NCI-H774 (cell line): Measurements from ENCODE around the gene PDGFC.
A peak's percentile ranks its signal among the peaks of the same experiment; 100 is the strongest.
"Not testable (repeated sequence)": the region's sequence is repeated elsewhere in the genome, so short reads cannot be mapped to it uniquely, and the experiment has no call there.

Experiments
- DNase-seq: peaks from one replicate; lab custom pipeline; 2025; lab: John Stamatoyannopoulos, UW

Gene PDGFC

DNA sequence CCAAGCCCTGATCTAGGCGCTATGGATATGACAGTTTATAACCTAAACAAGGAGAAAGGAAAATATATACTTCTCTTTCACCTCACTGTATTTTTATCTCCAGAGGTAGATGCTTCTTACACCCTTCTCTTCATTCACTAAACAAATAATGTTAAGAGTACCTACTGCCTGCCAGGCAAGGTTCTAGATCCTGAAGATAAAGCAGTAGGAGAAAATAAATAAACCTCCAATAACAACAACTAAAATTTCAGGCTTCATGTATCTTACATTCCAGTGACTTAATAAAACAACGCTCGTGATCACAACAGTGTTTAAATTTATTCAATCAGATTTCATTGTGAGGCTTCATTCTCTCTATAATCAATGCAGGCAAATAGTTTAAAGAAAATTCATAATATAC is 20.7 kb downstream of the PDGFC start:
- no peak for DNase-seq

DNA sequence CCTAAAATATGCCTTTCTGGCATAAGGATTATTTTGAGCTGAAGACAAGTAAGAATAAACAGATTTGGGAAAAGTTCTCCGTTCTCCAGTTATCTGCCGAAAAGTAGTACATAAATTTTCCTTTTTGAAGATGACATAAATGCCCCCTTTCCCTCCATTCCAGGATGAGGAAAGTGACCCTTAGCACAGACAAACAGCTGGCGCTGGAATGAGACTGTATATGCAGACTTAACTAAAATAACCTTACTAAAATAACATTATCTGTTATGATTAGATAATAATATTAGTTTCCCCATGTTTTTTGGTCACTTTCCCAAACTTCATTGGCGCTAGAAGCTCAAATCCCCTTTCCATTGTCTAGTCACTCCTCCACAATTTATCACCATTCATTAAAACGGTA is 21.5 kb downstream of the PDGFC start:
- no peak for DNase-seq

DNA sequence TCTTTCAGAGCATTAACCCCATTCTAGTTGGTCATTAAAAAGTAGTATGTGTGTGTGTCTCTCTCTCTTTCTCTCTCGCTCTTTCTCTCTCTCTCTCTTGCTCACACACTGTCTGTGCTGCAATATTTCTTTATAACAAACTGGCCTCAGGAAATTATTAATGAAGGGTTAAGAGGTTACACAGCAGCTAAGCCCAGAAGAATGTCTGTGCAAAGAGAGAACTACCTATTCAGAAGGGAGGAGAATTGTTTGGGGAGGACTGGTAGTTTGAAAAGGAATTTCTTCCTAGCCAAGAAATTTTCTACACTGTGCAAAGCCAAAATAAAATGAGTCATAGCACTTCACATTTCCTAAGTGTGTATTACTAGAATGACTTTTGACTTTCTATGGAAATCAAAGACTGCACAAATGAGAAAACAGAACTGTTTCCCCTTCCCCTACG is 22.2 kb downstream of the PDGFC start:
- DNase-seq = no peak

DNA sequence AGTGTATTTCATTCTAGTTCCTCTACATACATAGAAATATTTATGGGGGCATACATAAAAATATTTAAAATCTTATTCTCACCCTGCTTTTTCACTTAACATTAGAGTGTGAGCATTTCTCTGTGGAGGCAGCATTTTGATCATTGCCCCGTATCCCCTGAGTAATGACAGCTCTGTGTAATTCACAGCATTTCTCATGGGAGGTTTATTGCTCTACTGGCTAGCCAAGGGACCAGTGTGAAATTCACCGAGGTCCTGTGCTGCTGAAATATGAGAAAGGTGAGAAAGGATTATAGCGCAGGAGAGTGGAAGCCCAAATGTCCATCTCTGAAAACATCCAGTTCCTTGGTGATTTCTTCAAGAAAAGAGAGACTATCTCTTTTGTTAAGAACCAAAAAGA is 22.9 kb downstream of the PDGFC start:
- no peak for DNase-seq

DNA sequence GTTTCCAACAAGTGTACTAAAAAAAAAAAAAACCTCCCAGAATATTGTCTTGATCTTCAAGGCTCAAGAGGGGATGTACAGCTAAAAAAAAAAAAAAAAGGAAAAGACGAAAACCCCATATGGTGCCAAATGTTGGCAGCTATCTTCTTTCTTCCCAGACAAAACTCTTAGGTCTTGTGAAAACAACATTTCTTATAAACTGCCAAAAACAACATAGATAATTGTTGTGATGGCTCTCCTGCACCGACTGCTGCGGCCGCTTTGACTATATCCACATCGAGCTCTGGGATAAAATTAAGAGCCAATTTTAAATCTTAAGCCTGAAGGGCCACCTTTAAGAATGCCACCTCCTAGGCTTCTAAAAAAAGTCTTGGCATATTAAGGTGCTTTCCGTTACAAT is 23.5 kb downstream of the PDGFC start:
- DNase-seq = no peak

DNA sequence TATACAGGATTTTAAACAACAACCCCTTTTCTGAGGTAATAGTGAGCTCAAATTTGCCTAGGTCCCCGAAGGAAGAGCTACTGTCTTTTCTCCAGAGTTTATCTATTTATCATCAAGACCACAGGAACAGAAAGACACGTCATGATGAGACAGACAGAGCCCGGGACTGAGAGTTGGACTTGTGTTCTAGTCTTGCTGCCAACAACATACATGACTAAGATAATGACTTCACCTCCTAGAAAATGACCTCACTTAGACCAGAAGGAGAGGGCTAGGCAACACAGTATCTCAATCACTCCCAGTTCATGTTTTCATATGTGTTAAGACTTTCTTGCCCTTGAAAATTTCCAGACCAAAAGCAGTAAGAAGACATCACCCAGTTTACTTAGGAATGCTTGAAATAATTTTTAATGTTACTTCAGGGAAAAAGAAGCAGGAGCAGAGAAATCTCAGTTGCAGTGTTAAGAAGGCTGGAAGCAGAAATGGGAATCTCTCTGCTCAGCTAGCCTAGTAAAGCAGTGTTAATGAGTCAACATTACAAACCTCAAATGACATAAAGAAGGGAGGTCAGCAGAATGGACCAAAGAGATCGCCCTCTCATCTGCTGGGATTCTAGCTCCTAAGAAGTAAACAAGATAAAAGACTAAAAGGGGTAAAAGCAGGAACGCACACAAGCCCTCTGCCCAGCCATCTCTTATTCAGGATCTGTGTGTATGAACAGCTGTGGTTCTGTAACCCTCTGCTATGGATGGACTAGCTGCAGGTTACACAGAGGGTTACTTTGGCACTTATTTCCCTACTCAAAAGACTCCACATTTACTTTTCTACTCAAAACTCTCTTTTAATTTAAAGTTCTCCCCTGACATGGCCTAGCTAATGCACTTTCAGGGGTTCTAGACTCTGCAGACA is 24.8 kb downstream of the PDGFC start:
- no peak for DNase-seq

DNA sequence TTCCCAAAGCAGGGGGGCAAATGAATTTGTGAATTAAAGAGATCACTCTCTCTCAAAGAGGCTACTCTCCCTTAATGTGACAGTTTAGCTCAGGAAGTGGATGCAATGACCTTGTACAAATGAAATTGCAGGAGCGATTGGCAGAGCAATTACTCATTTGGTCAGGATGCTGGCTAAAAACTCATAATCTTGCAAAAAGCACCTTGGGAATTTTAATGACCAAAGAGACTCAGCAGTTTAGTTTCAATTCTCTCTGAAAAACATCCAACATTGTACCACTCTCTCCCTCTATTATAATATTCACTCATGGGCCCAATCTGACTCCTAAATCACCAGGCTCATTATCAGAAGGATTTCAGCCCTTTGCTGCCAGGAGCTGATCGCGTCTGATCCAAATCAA is 26.1 kb downstream of the PDGFC start:
- DNase-seq = no peak

DNA sequence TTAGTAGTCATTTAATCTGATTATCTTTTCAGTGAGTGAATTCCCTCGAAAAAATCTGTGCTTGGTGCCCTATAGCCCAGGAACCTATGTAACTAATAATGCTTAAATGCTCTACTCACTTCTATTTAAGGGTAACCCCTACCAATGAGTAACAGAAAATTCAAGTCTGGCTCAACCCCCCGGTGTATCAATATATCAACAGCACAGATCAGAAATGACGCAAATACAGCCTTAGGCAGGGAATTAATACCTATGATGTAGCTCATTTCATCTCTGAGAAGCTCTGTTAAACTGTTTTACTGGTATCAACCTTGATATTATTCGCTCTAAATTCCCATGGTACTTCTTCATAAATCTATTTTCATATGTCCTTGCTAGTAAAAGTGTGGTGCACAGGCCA is 28.6 kb downstream of the PDGFC start:
- no peak for DNase-seq

DNA sequence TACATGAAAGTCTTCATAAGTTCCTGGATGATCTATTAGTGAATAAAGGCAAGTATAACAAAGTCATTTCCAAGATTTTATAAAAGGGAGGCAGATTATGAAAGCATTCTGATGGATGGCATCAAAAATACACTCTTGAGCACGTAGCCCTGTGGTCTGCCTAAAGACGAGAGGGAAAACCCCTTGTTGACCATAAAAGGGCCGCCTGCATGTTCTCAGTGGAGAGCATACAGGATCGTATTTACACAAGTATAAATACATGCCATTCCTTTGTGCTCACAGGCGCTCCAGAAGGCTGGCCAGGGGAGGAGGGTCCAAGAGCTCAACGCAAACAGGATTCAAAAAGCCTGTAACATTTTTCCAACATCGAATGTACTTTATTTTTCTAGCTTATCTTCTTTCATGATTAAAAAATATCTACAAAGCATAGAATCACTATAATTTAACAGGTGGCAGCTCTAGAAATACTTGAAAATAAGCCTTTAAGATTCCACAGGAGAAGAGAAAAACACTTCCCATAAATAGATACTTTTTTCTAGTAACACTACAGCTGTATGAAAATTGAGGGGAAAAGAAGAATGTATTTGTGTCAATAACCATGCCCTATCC is 29.6 kb downstream of the PDGFC start:
- DNase-seq = peak; percentile 64

DNA sequence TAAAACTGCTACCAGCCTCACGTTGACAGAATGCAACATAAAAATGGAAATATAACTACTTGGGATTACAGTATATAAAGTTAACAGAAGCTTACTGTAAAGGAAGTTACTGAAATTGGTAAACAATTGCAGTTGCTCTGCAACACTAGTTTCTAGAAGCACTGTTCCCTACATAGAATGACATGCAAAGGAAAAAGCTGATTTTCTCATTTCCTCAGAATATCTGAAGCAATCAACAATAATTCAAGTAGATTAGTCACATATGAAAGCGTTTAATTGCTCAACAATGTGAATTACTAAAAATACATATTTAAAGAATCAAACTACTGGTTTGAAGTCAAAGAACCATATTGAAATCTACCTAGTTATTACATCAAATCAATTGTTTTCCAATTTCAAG is 31.8 kb downstream of the PDGFC start:
- DNase-seq = no peak

DNA sequence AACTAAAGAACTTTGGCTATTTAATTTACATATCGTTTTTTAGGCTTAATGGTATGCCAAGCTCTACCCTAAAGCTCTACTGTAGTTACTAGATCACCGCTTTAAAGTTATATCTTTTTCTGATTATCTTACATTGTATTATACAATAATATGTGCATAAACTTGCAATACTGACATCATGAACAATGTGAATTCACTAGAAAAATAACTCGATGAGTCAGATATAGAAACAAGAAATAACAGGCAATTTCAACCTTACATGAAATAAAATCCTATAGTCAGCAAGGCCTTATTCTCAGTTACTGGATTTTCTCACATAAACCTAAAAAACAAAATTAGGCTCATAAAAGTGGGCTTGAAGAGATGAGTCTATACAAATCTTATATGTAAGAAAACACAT is 32.5 kb downstream of the PDGFC start:
- DNase-seq = no peak

DNA sequence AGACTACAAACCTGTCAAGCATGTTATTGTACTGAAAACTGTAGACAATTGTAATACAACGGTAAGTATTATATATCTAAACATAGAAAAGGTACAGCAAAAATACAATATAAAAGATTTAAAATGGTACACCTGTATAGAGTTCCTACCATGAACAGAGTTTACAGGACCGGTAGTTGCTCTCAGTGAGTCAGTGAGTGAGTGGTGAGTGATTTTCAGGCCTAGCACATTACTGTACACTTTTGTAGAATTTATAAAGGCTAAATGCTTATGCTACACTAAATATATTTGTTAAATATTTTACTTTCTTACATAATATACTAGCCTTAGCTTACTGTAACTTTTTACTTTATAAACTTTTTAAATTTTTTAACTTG is 37.4 kb downstream of the PDGFC start:
- no peak for DNase-seq

DNA sequence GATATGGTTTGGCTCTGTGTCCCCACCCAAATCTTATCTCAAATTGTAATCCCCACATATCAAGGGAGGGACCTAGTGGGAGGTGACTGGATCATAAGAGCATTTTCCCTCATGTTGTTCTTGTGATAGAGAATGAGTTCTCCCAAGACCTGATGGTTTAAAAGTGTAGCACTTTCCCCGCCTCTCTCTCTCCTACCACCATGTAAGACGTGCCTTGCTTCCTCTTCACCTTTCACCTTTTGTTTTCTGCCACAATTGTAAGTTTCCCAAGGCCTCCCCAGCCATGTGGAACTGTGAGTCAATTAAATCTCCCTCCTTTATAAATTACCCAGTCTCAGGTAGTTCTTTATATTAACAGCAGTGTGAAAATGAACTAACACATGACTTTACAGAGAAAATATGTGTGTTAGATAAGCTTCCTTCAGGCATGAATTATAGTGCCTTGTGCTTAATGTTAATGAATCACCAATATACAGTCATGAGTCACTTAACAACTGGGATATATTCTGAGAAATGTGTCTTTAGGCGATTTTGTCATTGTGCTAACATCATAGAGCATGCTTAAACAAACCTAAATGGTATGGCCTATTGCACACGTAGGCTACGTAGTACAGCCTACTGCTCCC is 37.9 kb downstream of the PDGFC start:
- DNase-seq = no peak

DNA sequence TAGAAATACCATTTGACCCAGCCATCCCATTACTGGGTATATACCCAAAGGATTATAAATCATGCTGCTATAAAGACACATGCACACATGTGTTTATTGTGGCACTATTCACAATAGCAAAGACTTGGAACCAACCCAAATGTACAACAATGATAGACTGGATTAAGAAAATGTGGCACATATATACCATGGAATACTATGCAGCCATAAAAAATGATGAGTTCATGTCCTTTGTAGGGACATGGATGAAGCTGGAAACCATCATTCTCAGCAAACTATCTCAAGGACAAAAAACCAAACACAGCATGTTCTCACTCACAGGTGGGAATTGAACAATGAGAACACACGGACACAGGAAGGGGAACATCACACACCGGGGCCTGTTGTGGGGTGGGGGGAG is 39.2 kb downstream of the PDGFC start:
- DNase-seq = not testable (repeated sequence)

DNA sequence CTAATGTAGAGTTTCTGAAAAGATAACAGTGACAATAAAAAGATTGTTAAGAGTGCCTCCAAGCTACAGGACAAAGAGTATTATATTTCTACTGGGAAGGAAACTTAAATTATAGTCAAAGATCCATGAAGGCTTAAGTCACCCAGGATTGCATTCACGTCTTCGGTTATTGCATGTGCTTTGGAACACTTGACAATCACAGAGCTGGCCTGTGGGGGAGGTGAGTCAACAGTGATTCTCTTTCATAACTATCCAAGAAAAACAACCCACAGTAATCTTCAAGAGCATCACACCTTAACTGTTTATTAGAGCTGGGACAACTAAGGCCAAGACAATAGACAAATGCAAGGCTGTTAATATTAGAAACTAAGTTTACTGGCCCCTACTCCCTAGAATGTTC is 40.3 kb downstream of the PDGFC start:
- DNase-seq = no peak

DNA sequence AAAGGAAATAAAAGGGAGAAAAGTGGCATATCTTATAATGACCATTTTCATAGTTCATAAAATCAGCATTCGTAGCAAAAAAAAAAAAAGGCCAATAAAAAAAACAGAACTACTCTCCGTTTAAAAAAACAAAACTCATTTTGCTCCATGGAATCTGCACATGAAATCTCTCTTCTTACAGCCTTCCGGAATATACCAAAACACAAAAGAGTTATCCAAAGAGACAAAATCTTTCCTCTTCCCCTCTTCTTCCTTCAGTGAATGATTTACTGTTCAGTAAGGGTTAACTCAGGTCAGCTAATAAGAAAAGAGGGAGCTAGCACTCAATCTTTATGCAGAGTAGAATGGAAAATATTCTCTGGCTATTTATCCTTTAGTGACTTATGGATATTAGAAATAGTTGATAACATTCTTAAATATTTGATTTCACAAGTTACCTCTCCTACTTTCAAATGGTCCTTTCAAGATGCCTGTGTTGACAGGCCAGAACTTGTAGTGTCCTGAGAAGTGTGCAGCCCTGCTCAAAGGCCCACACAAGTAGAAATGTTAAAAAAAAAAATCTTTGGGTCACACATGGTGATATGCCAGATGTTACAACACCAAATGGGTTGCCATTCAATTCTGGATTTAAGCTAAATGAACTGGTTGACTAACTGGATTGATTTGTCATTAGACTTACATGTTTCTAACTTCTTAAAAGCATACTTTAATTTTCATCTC is 42.1 kb downstream of the PDGFC start:
- no peak for DNase-seq

DNA sequence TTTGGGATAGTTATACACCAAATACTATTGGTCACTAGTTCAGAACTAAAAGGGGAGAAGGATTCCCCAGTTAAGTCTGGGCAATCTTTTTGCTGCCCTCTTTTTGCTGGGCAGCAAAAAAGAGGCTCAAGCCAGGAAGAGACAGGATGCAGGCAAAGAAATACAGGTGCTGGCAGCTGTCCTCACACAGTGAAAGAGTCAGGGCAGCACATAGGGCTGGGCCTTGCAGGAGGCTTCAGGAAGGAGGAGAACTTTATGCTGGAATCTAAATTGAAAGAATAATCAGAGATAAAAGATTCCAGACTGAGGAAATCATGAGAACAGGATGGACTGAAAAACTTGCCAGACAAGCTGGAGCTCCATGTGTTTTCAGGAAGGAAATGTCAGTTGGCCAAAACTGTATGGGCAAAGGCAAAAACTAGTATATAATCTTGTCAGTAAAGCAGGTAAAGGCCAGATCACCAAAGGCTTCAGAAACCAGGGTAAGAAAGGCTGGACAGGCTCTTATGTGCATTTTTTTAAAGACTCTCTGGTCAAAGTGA is 46.8 kb downstream of the PDGFC start:
- no peak for DNase-seq

DNA sequence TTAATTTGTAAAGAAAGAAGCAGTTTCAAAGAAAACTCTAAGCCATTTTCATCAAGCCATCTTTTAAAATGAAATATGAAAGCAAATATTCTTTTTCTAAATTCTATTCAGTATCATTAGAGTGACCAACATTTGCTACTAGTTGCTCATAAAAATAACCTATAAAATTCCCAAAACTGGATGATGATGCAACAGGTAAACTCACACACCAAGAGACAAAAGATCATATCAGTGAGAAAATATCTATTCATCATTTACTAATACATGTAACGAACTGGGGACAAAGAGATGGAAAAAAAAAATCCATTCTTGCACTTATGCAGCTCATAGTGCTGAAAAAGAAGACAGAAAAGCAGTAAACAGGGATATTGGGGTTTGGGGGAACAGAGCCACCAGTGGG is 48.1 kb downstream of the PDGFC start:
- DNase-seq = no peak

DNA sequence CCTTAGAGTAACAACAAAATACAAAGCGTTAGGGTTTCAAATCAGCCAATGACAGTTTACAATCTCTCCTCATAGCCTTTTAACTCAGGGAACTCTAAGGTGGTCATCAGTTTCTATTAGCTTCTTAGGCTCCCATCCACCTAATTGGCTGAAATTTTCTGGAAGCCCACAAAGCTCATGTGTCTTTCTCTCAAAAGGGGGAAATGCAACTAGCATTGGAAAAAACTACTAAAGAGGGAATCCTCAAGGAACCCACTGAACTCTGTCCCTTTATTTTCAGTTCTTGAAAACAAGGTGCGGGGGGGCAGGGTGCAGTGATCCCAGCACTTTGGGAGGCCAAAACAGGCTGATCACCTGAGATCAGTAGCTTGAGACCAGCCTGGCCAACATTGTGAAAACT is 56.4 kb downstream of the PDGFC start:
- no peak for DNase-seq

DNA sequence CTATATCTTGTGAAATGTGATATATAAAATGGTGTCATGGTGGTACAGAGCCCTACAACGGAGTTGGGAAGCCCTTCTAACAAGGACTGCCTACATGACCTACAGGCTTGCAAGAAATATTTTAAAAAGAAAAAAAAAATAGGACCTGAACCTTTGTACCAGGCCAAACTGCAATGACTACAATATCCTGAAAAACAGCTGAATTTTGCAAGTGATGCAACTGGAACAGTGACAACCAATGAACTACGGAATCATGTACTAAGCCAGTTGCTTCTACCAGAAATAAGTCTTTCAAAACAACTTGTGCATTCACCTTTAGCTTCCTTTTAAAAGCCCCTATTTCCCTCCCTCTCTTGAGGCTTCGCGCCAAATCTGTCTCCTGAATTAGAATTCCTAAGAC is 58.4 kb downstream of the PDGFC start:
- no peak for DNase-seq

DNA sequence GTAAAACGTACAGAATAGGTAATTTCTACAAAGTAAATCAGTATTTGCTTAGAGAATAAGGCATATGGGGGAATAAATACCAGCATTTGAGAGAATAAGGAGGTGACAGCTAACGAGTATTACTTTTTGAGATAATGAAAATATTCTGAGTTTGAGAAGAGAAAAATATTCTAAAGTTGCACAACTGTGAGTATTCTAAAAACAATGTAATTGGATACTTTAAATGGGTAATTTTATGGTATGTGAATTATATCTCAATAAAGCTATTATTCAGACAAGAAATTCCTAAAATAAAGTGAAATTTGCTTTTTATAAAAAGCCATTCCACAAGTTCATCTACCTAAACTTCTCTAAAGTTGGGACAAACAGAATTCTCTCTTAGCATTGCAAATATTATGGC is 62.6 kb downstream of the PDGFC start:
- DNase-seq = no peak

DNA sequence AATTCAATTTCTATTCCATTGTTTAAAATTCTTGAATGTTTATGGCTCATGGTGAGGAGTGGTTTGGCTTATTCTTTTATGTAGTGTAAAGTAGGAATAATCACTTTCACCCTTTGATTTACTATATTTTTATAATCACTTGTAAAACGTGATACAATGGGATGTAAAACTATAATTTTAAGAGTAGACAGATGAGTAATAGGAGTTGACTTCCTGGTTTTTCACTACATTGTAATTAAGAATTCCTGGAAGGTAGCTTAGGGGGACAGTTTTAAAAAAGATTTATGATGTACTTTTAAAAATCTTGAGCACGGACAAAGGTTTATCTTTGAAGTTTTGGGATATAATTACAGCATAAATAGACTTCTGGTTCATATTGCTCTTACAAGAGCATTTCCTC is 65.3 kb downstream of the PDGFC start:
- no peak for DNase-seq
